GM19395 (cell line): ENCODE data around the gene BTRC.
"Not testable (repeated sequence)": the region's sequence is repeated elsewhere in the genome, so short reads cannot be mapped to it uniquely, and the experiment has no call there.

Experiments
- ATAC-seq: cut with Tn5 transposase; IDR thresholded peaks from one replicate; pipeline ENCODE4 v1.9.1; 2021; ENCODE audit warnings: mild to moderate bottlenecking, moderate library complexity; ENCODE audit not compliant: unreplicated experiment

Gene BTRC

DNA sequence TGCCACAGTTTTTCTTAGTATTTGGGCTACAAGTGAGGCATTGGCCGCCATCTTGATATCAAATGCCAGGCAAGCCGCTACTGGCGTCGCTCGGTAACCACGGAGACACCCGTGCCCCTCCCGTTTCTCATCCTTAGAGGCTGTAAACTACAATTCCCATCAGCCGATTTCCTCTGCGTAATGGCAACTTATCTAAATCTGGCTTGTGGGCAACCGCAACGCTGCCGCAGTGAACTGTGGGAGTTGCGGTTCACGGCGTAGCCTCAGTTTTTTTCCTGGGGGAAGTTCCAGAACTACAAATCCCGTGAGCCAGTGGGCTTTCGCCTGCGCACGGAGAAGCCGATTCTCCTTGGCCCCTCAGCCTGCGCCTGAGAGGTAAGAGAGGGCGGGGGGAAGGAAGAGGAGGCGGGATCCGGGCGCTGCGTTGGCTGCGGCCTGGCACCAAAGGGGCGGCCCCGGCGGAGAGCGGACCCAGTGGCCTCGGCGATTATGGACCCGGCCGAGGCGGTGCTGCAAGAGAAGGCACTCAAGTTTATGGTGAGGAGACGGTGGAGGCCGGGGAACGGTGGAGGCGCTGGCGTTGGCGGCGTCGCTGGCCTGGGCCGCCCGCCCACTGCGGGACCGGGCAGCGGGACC, at the start of gene BTRC:
TSS of gene BTRC (plus strand) at position 474 of the 636 bp plus-strand sequence. CDS start at position 490, 16 bp downstream.
- peak; percentile 95 for ATAC-seq

DNA sequence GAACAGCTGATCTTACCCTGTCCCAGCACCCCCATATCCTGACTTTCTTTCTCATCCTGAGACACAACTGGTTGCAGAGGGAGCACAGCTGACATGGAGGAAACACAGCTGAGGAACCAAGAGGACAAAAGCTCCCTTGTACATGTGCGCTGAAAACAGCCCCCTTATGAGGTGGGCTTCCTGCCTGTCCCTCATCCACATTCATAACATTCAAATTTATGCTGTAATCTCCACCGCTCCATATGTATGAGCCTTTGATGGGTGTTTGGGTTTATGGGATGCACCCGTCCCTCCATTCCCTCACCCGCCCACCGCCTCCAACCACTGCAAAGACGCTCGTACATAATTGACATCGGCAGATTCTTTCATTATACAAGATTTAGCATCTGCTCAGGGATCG, 49.6 kb upstream of the BTRC start:
- no peak for ATAC-seq

DNA sequence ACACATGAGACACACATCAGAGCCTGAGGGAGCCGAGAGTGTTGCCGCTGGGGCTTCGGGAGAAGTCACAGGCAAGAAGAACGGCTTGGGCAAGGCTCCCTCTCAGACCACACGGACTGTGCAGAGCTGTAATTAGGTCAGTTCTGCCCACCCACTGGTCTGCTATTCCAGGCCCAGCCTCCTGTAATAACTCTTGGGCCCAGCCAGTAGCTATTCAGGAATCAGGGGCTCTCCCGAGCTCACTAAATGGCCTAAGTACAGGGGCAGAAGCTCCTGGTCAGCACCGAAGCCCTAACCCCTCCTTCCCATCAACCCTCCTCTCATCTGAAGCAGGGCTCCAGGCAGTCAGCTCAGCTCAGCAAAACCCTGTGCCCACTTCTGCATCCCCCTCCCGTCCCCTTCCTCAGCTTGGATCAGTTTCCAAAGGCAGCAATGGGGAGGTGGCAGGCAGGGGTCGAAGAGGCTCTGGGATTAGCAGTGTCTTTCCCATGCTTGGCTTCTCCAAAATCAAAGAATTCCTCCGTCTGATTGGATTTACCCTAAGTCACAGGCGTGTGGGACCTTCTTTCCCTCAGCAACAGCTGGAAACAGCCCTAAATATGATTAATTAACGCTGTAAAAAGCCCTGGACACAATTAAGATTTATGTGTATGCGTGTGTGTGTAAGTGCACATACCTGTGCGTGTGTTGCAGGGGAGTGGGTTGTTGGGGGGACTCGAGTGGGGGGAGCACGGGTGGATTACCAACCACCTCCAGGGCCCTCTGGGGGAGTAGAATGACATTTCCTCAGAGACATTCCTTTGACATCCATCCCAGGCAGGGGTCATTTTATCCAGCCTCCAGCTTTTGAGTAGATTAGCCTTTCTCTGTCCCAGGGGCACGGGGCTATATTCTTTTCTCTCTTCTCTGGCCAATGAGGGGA, 48.4 kb upstream of the BTRC start:
- no peak for ATAC-seq

DNA sequence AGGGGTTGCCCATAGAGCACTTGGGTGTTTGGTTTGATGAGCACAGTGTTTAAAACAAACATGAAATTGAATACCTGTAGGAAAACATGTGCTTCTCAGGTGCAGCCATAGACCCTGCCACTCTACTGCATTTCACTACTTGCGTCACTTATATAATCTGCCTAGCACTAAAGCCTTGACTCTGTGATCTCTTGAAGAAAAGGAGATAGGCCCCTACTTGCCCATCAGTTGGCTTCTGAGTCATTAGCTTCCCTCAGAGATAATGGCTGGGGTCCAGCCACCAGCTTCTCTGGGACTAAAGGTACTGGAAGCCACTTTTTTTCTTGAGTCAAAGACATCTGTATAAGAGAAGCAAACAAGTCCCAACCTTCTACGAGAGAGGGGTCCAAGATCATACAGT, 45.9 kb upstream of the BTRC start:
- no peak for ATAC-seq

DNA sequence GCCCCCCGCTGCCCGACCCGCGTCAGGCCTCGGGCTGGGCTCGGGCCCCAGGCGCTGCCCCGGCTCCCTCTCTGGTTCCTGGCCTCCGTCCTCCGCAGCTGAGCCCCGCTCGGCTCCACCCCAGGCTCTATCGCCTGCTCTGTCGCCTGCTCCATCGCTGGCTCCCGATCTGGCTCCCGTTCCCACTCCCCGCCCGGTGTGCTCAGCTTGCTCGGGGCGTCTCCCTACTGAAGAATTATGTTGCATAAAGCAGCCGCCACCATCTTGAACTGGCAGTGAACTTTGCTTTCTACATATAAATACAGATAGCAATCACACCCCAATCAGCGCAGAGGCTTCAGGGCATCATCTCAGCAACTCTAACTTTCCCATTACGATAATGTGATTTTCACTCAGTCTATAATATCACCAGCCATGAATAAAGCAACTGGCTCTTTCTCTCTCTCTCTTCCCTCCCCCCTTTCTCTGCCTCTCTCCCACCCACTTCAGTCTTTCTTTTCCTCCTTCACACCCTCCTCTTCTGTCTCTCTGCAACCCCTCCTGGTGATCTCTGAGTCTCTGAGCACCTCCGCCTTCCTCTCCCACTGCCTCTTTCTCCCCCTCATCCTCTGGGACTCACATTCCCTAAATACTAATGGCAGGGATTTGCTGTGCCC, 43.3 kb upstream of the BTRC start:
- no peak for ATAC-seq

DNA sequence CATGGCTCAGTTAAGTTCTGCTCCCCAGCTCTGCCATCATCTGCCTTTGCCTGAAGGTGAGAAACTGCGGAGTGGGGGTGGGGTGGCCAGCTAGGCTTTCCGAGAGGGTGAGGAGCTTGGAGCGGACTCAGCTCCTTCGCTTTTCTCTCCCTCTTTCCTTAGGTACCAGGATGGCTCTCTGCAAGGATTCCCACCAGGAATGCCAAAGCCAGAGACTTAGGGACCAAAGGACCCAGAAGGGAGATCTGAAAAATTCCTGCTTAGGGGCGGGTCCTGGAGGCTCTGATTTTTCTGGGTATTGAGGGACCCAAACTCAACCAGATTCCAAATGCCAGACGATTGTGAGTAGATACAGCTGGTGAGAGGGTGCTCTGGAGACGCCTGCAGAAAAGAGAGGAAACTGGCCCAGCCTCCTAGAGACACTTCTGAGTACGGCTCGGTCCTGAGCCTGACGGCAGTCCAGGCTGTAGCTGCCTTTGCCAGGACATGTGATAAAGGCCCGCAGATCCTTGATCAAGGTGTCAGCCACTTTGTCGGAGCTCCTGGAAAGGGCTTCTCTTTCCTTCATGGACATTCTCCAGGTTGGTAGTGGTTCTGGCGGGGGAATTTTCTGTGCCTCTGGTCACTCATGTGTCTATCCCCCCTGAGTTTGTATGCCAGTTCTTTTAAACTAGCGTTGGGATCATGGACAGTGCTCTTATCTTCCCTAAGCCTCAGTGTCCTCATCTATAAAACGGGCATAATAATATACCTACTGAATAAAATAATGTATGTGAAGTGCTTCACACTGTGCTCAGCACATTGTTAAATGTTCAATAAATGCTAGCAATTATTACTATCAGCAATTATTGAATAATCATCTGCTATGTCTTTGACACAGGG, 42.5 kb upstream of the BTRC start:
- ATAC-seq, result no peak

DNA sequence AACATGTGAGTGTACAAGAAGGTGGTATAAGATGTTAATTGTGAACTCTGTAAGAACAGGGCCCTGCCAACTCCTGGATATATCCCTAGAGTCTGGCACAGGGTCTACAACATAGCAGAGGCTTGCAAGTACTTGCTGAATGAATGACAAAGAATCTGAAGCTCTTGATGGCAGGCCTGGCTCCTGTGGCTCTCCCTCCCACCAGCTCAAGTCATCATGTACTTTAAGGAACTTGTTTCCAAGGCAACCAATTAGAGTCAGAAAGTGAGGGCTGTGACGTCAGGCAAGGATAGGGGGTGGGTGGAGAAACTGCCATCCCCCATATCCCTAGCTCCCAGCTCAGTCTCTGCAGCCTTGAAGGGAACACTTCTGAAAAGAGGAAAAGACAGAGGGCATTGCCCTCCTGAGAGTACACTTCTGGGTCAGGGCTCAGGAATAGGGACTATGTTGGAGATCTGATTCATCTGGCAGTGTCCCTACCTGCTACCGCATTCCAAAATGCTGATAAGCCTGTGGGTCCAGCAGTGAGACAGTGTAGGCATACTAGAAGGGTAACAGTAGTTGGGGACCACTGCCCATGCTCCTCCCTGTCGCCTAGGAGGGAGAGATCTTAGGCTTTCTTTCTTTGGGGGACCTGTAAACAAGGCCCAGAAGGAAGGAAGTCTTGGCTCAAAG, 34.6 kb upstream of the BTRC start:
- ATAC-seq, result no peak

DNA sequence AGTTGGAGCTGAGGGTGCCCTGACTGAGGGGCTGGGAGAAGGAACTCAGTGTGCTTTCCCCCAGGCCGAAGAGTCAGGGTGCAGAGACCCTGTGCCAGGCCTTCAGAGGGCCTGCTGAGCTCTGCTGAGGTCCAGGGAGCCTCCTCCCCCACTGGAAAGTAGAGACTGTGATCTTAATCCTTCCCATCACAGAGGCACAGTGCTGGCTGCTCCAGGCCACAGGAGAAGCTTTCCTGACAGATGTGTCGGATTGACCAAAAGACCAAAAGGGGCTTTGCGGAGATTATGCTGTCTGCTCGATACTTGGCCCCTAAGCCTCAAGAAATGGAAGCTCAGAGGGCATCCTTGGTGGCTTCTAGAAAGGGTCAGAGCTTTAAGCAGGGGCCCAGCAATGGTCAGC, 32.9 kb upstream of the BTRC start:
- no peak for ATAC-seq

DNA sequence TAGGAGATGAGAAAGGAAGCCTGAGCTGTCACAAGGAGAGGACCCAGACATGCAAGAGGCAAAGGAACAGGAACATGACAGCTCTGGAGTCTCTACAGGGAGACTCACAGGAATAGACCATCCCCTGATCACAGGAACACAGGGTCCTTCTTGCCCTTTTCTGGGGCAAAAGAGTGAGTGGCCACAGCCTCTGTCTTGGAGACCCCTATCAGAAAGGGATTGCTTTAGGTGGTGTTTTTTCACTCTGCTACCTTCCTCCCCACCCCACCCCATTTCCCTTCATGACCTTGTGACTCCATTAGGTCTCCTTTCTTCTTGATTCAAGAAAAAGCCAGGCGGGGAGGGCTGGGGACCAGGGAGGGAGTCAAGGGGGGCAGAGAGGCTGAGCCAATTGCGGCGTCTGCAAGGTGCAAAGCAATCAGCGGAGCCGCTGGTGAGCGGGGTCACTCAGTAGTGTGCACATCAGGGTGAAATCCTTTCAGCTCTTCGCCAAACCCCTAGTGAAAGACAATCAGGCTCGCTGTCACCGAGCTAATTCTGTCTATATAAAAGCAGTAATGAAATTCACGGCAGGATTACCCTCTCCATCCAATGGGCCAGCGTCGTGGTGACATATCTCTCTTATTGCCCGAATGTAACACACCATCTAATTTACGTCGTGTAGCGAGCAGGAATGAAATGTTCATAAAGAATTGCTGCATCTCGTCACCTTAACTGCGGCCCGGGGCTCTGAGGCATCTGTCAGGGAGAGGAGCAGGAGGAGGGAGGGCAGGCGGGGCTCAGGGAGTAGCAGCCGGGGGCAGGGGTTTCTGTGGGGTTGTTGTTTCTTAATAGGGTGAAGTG, 31.5 kb upstream of the BTRC start:
- ATAC-seq, result no peak

DNA sequence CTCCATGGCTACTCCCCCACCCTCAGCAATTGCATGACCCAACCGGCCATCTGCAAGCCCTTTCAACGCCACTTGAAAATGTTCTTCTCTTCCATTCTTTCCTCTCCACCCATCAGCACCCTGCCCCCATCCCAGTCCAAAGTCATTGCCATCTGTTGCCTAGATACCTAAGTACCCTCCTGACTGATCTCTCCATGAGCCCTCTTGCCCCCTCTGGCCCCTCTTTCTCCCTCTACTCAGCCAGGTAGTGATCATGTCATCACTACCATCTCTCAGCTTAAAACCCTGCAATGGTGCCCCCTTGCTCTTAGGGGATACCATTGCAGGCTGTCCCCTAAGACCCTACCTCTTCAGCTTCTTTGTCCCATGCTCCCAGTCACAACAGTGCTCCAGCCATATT, 30.5 kb upstream of the BTRC start:
- no peak for ATAC-seq

DNA sequence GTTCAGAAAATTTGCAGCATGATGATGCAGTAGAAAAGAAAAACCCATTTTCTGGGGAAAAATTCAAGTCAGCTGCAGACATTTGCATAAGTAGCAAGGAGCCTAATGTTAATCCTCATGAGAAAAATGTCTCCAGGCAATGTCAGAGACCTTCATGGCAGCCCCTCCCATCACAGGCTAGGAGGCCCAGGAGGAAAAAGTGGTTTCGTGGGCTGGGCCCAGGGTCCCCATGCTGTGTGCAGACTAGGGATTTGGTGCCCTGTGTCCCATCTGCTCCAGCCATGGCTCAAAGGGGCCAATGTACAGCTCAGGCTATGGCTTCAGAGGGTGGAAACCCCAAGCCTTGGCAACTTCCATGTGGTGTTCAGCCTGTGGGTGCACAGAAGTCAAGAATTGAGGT, 26.5 kb upstream of the BTRC start:
- ATAC-seq, result not testable (repeated sequence)

DNA sequence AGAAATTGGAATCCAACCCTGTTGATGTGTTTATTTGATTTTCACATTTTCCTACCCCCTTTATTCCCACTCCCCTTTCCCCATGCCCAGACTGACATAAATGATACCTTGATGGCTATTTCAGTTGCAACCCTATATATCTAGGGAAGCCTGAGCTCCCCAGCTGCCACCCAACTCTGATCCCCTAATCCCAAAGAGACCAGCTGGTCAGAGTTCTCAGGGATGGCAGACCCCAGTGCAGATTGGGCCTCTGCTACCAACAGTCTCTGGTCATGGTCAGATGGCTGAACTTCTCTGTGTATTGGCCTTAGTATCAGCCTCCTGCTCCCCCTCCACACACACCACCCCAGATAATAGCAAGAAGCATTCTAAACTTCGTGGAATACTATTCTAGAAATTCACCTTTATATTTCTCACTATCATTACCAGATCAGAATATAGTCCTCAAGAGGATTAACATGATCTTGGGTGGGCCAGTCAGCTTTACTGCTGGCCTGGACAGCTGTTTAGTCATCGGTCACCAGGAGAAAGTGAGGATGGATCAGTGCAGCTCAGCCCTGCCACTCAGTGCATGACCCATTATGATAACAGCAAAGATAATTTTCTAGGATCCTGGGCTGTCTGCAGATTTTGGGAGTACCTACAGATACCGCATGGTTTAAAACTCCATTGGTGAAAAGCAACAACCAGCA, 24.5 kb upstream of the BTRC start:
- no peak for ATAC-seq

DNA sequence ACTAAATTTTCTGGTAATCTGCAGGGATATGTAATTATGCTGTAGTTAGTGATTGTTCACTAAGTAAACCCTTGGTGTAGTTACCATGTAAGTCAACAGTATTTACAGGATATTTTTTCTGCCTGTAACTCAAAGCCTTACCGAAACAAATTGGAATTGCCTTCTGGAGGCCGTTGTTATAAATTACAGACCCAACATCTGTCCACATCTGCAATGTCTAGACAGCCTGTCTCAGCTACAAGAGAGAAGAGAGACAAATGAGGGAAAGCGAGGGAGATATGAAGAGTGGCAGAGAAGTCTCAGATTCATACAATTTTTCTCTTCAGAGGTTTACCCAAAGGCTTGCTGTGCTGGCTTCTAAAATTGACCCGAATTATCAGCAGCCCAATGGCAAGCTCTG, 23.7 kb upstream of the BTRC start:
- no peak for ATAC-seq

DNA sequence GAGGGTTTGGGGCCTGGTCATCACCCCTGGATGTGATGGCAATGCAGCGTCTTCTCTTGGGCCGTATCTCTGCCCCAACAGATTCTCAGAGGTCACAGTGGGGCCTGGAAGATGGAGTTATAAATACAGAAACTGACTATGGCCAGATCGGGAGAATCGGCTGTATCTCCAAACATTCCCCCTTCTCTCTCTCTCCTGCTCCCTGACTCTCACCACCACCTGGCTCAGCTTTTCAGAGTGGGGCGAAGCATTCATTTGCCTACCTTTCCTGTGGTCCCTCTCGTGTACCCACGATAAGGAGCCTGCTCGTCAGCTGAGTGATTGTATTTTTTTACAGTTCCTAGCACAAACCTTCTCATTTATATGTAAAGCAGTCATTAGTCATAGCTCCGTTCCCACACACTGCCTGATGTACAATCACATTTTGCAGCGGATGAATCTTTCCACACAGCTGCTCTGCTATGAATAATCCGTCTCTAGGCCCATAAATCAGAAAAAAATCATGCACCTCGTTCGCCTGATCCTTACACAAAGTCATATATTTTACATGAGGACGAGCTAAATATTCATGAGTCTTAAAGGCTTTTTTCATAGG, 23.2 kb upstream of the BTRC start:
- no peak for ATAC-seq

DNA sequence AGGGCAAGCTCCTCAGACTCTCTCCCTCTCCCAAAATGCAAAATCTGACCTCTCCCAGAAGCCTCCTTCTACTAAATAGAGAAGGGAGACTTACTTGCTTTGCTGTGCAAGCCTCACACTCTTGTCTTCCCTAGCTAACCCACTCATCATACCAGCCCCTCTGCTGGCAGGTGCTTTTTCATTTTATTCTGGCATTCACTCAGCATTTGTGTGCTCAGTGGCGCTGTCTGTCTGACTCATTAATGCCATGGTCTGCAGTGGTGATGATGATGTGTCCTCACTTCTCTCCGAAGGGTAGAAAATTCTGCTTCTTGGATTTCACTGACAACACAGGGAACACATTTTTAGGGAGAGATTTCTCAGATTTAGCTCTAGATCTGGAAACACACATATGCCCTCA, 22.0 kb upstream of the BTRC start:
- ATAC-seq, result no peak

DNA sequence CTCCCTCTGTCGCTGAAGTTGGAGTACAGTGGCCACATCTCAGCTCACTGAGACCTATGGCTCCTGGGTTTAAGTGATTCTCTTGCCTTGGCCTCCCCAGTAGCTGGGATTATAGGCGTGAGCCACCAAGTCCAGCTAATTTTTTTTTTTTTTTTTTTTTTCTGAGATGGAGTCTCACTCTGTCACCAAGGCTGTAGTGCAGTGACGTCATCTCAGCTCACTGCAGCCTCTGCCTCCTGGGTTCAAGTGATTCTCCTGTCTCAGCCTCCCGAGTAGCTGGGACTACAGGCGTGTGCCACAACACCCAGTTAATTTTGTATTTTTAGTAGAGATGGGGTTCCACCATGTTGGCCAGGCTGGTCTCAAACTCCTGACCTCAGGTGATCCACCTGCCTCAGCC, 19.7 kb upstream of the BTRC start:
- not testable (repeated sequence) for ATAC-seq

DNA sequence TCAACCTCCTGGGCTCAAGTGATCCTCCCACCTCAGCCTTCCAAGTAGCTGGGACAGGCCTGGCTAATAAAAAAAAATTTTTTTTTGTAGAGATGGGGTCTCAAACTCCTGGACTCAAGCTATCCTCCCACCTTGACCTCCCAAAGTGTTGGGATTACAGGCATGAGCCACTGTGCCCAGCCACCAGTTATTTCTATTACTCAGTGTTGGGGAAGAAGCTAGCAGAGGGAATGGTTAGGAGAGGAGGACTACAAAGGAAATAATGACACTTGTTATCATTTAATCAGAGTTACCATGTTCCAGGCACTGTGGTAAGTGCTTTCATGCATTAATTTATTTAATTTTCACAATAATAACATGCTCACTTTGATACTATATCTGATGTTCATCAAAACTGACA, 17.6 kb upstream of the BTRC start:
- ATAC-seq, result no peak

DNA sequence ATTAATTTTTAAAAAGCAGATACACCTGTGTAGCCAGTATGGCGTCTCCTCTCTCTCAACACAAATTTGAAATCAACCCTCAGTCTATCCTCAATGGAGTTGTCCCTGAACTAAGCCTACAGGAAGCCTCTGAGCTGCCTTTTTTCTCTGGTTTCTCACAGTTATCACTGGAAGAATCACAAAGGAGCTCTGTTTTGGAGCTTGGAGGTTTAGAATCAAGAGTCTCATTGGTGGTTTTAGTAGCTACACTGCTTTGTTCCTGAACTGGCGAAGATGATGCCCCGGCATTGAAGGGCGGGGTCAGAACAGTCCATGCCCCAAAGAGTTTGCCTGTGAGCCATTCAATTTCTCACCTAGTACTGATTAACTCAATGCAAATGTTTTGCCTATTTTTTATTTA, 16.1 kb upstream of the BTRC start:
- no peak for ATAC-seq
